HG03439 (cell line): ENCODE measurements around the gene ANKRD44.

Experiments used
- ATAC-seq: cut with Tn5 transposase; IDR thresholded peaks from one replicate; pipeline ENCODE4 v1.9.1; 2021; ENCODE audit warnings: mild to moderate bottlenecking, moderate library complexity; ENCODE audit not compliant: unreplicated experiment

Gene ANKRD44

DNA sequence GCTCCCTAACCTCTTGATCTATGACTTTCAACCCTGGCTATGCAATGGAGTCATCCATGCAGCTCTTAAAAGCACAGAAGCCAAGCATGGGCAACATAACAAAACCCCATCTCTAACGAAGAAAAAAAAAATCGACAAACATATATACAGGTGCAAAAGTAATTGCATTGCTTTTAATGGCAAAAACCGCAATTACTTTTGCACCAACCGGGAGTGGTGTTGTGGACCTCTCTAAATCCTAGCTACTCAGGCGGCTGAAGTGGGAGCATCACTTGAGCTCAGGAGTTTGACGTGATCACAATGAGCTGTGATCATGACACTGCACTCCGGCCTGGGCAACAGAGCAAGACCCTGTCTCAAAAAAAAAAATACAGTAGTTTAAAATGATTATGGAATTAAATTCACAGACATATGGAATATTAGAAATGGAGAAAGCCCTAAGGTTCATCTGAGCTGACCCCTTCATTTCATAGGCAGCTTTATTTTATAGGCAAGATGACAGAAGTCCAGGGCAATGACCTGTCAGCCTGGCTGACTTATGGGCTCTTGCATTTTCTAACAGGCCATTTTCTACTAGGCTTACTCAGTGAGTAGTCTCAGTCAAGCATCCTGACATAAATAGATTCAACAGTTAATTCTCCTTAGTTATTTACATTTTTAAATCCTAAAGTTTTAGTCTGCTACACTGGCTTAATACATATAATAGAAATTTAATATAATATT lies 183.8 kb downstream of the ANKRD44 start:
- no peak for ATAC-seq

DNA sequence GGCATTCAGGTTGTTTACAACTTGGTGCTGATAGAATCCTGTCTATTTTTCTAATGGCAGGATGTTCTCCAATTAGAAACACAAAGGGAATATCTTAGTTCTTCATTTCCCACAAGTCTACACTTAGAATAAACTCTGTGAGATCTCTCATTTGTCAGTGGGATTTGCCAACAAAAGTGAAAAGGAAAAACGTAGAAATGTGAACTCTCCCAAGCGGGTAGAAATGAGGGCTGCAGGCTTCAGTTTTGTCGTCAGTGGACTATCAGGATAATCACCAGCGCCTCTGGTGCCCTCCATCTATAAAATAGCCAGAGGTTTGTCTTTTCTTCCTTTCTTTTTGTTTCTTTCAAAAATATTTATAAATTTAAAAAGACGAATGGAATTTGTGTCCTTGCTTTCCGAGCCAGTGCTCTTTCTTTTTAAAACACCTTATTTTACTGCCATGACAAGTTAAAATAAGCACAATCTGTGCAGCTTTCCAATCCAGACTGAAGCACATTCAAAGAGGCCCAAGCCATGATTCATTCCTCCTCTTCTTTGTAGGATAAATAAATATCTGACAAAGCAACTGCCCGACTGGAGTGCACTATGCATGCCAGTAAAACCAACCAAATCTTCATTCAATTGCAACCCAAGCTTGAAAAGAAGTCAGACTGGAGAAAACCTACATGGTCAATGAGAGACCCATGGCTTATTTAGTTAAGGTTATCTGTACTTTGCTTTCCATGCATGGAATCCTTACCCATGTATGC lies 185.8 kb downstream of the ANKRD44 start:
- no peak for ATAC-seq

DNA sequence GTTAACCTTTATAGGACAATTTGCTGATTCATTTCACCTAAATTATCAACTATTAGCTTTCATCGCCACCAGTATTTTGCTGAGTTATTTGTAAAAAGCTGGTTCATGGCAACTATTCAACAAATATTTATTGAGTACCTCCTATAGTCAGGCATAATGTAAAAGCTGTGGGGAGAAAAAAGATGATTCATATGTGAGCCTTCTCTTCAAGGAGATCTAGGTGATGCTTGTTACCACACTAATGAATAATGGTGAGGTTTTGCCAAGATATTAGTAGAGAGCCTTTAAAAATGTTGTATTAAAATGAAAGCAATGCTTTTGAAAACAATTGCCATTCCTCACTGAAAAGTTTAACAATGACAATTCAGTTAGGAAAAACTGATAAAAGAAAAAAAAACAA lies 187.8 kb downstream of the ANKRD44 start:
- ATAC-seq: no peak

DNA sequence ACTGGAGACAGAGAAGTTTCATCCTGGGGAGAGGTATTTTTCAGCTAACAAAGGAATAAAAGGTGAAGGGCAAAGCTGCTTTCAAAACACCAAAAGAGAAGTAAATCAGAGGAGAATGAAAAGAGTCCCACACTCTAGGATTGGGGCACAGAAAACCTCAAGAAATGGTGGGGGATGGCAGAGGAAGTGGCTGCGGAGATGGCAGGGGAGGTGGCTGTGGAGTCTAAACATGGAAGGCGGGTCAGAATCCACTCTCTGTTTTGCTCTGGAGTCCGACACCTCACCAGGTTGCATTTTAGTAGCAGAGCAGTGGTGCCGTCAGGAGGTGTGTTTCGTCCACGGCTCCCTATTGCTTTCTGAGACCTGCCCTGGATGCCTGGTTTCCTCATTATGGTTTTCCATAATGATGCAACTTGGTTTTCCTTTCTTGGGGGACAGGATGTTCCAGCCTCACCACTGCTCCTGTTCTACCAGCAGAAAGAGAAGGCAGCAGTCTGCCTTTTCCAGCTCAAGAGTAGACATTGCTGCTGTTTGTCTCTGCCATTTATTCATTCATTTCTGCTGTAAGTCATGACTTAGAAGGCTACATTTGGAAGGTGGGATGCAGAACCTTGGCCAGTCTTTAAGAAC lies 188.7 kb downstream of the ANKRD44 start:
- no peak for ATAC-seq

DNA sequence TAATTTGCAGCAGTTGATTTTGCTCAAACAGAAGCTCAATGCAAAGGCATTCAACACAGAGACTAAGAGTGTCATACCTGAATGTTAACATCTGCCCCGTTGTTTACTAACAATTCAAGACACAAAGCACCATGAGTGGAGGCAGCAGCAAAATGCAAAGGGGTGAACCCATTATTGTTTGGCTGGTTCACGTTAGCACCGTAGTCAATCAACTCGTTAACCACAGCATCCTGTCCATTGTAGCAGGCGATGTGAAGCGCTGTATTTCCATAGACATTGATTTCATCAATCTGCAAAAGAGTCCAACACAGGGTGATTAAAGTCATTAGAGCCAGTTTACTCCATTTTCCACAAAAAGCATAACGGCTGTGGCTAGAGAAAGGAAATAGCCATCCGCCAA lies 189.3 kb downstream of the ANKRD44 start:
- ATAC-seq: no peak

DNA sequence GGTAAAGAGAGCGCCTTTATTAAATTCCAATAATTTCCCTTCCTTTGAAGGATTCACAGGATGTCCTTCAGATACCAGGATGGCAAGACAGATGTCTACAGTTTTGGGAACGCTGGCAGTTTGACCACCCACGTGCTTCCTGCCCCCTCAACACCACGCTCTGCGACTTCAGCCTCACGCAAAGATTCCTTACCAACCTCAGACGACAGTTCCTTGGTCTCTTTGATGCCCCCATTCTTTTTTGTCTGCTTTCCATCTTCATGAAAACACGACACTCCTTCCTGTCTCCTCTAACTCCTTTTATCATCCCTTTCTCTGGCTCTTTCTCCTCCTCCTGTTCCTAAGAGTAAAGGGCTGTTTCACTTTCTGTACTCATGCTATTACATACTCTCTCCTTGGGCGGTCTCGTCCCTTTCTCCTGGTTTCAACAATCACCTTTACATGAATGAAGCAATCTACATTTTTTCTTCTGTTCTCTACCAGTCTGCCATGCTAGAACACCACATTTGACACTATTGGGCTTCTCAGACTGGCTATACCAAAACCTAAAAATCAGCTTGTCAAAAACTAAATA lies 194.2 kb downstream of the ANKRD44 start:
- ATAC-seq: no peak

DNA sequence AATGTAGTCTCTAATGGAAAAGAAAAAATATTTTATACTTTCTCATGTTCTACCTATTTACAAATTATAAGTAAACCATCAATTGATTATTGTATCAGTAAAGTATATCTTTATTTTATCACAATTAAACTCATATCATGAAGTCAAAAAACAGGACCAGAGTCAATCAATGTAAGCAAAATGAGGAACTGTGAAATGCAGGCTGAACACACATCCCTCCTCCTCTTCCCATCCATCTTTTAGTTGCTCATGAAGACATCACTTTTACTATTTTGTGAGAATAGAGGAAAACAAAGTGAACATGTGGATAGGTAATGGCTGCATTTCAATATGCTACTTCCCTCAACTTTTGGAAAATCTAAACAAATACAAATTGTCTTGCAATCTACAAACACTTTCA lies 195.3 kb downstream of the ANKRD44 start:
- ATAC-seq: no peak

DNA sequence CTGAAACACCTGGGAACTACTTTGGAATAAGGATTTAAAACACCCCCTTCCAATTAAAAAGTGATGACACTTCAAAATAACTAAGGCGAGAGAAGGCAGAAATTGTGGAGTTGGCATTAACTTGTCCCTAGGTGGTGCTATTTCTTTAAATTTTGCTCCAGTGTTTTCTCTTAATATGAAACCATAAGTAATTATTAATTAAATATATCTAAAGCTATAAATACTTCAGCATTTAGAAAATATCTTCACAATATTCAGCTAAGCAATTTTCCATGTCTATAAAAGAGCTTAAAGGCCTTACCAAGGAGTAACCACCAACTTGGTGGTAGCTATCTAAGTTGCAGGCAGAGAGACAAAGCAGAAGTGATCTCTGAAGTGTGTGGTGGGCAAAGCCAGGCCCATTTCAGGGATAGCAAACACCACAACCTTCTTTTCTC lies 197.3 kb downstream of the ANKRD44 start:
- no peak for ATAC-seq

DNA sequence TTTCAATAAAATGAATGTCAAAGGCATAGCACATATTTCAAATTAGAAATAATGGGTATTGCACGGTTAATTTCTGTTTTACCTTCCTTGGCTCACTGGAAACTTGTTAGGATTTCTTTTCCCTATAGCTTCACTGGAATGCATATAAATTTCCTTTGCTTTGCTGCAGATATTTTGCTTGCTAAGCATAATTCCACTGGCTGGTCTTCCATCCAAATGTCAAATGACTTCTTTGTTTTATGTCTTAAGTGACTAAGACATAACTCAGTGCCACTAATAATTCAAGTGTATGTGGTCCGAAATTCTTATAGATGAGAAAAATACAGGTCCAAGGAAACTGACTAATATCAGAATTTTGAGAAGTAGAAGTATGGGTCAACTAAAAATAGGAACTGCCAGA lies 201.3 kb downstream of the ANKRD44 start:
- ATAC-seq: no peak

DNA sequence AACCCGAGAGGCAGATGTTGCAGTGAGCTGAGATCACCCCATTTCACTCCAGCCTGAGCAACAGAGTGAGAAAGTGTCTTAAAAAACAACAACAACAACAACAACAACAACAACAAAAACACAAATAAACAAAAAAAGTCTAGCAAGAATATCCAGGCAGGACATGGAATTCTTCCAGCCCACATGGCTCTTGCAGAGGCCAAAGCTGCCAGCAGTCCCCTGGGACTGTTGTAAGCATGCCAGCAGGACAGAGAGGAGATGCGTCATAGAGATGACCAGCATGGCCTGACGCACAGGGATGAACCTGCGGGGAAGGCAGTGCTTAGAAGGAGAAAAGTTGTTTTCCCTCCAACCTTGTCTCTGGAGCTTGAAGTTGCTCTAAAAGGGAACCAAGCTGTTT lies 201.8 kb downstream of the ANKRD44 start:
- no peak for ATAC-seq

DNA sequence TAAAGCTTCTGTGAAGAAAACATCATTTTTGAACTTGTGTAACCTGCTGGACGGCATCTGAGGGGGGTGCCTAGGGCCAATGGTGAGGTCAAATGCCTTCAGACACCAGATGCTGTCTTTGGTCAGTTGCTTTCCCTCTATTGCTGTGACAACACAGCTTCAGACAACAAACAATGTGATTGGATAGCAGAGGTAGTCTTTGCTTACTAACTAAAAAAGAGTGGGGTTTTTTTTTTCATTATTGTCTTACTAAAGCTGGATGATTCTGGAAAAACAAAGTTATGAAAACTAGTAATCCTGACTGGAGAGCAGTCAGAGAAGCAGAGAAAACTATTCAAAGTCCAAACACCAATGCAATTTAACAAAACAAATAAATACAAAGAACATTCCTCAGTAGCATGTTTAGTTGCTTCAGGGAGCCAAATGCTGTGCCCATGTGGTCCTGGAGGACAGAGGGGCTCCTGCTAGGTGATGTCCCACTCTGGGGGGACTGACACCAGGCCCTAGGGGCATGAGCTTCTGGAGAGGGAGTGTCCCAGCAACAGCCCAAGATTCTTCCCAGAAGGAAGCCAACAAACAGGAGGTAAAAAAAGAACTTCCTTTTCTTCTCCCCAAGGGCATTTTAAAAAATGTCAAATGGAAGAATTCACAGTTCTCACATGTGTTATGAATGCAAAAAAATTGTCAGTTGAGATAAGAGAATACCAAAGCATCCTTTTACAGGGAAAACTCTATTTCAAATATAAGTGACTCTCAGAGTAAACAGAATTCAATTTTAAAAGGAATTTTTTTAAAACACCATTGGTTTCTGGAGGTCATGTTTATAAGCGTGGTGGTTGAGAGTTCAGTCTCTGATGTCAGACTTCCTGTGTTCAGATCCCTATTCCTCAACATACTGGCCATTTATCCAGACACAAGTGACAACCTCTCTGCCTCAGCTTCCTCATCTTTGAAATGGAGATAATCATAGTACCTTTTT lies 203.0 kb downstream of the ANKRD44 start:
- ATAC-seq: no peak

DNA sequence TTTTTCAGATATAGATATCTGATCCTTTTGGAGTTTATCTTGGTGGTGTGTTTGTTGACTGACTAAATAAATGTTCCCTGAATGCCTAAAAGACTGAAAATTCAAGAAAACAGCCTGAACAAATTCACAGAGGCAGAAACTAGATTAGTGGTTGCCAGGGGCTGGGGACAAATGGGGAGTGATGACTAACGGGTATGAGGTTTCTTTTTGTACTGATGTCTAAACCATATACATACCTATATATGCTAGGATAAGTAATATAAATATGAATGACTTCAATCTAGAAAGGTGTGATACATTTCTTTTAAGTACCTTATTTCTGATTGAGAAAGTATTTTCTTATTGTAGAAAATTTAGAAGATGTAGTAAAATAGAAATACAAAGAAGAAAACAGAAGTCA lies 207.2 kb downstream of the ANKRD44 start:
- no peak for ATAC-seq

DNA sequence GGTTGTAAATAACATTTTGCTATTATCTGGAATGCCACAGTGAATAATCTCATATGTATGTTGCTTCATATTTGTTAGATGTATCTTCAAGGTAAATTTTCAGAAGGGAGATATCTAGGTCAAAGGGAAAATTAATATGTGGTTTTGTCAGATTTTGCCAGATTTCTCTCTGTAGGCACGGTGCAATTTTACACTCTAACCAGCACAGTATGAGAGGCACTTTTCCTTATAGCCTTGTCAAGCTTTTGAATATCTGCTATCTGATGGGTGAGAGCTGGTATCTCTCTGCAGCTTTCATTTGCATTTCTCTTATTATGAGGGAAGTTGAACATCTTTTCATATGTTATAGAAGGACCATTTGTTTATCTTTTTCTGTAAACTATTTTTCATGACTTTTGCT lies 208.3 kb downstream of the ANKRD44 start:
- no peak for ATAC-seq

DNA sequence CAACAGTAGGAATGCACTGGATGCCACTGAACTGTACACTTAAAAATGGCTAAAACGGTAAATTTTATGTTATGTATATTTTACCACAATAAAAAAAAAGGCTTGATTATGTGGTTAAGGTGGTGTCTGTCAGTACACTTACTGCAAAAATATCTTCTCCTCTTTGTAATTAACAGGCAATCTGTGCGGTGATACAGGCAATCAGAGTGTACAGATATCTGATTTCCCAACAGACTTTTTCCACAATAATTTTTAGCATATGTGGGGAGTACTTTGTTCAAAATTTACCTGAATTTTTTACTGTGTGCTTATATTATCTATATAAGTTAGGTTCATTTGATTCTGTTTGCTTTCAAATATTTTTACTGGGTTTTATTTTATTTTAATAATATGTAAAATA lies 209.1 kb downstream of the ANKRD44 start:
- ATAC-seq: no peak

DNA sequence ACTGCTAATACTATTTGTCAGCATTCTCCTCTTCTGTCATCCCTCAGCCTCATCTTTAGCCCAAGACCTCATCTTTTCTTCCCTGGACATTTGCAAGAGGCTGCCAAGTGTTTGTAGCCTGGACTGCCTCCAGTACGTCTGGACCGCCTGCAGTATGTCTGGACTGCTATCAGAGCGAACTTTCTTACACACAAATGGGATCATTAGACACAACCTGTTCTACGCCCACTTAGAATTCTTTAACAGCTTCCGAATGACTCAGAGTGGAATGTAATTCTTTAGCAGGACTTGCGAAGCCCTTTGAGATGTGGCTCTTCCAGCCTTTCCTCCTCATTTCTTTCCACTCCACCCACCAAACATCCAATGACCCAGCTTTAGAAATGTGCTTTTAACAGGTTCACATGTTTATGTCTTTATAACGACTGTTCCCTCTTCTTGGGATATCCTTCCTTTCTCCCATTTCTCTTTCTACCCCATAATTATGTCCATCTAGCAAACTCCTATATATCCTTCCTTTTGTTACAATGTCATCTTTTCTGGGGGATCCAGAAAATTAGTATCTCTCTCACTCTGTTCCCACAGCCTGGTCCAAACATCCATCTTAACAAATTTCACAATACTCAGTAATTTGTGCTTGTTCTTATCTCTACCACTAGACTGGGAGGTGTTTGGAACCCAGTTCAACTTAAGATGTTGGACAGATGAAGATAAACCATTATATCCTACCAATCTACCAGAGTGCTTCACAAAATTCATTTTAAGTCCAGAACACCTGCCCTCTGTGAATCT lies 212.8 kb downstream of the ANKRD44 start:
- no peak for ATAC-seq

DNA sequence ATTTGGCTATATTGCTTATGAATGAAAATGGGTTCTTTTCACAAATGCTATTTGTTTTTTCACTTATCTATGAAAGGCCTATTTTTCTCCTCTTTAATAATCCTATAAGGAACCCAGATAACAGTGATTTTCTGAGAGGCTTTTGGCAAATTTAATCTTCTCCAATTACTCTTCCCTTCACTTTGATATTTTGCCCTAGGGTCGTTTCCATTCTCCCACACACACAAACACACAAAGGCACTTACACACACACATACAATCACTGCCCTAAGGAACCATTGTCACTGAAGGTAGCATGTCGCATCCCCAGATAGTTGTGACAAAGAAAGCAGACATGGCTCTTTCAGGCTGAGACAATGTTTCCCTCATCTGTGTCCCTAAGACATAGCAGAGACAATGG lies 213.9 kb downstream of the ANKRD44 start:
- ATAC-seq: no peak

DNA sequence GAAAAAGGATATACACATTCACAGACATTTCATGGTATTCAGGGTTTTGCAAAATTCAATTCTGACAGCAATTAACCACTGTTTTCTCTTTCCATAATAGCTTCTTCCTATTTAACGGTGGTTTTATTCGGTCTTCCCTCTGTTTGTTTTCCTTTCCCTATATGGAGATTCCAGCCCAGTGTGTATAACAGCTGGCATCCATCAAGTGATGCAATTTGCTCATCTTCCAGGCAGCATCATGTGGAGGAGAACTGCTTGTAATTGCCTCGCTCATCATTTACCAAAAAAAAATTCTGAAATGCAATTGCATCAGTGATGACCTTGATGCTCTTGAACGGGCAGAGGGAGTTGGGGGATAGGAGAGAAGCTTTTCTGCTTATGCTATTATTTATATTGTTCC lies 218.1 kb downstream of the ANKRD44 start:
- ATAC-seq: no peak

DNA sequence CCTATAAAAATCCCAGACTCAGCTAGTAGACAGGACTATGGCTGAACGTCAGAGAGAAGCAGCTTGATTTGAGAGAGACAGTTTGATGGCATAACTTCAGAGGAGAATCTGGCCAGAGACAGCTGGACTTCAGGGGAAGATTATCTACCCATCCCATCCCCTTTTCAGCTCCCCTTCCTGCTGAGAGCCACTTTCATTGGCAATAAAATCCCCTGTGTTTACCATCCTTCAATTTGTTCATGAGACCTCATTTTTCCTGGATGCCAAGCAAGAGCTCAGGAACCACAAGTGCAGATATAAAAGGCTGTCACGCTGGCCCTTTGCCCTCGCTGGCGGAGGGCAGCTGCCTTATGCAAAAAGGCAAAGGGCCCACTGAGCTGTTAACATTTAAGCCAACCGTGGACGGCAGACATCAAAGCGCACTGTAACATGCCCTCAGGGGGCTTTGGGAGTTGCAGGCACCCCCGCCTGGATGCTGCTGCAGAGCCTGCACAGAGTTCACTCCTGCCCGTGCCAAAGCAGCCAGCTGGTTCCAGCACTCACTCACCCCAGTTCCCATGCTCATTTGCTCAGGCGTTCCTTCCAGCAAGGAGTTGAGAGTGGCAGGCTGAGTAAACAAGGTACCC lies 219.7 kb downstream of the ANKRD44 start:
- no peak for ATAC-seq

DNA sequence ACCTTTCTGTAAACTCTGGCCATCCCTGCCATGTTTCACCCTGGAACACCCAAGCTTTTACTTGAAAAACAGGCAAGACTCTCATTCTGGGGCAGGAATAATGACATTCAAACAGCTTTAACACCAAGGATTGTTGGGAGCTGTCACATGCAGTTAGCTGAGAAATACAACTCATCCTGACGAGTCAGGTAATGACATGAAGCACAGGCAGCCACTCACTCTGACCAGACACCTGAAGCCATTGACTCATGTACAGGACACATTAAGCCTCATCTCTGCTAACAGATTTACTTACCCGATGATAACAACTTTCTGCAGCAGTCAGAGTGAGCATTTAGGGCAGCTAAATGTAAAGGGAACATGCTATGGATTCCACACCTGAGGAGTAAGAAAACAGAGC lies 220.9 kb downstream of the ANKRD44 start:
- ATAC-seq: no peak
